Fibroblast of skin of abdomen (primary cell): ENCODE results near the gene LPA.

Experiments
- DNase-seq: peaks from one replicate; pipeline ENCODE4 v3.0.0-alpha.2; 2013

The LPA gene

DNA sequence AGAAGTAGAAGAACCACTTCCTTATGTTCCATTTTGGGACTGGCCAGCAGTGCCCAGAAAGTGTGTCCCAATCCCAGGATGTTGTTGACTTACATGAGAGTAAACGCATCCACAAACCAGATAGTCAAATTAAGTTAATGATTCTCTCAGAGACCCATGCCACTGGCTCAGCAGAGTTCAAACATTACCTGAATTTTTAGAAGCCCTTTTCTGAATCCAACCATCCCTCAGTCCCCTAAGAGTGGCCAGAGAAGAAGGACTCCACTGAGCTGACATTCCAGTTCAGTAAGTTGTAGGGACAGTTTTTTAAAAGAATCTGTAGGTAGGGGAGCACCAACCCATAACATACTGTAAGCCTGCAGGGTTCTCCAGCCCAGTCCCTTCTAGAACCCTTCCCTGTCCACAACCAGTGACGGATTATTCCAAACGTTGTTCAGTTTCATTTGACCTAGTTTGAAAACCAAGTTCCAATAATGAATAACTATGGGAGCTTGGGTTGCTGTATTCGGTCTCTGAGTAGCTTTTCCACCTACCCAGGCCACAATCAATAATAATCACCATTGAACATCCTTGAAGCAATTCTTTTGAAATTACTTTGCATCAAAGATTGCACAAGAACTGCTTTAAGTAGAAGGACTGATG is 153.0 kb downstream of the LPA start:
- DNase-seq, result no peak

DNA sequence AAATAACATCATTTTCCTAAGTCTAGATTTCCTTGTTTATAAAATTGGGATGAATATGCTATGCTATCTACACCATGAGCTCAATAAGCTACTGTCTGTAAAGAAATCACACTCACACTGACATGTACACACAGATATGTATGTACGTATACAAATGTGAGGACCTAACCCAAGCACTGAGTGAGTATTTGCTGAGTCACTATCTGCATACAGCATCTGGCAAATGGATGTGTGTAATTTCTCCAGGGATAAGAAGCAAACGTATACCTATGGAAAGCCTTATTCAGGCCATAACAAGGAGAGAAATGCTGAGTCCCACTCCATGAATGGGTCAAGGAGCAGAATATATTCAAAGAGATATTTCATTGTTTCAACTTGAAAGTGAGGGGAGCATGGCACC is 153.9 kb downstream of the LPA start:
- DNase-seq, result peak; percentile 72

DNA sequence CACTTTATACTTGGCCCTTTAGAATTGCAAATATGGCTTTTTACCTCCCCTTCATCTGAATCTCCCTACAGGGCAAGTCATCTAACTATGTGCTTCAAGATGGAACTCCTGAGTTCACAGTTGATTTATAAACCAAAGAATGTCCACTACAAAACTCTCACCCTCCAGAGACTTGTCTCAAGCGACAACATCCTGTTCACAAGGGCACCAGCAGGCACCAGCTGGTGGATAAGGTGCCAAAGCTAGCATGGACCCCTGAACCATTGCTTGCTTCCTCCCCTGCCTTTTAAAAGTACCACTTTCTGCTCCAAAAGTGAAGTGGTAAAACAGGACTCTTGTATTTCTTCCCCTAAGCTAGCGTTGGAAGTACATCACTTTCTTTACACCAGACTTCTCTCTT is 154.5 kb downstream of the LPA start:
- DNase-seq, result no peak

GRCh38 chr6:160508599-160508998 is 155.5 kb downstream of the LPA start:
- peak; percentile 33 for DNase-seq

GRCh38 chr6:160507420-160507819 is 156.7 kb downstream of the LPA start:
- DNase-seq, result peak; percentile 7

DNA sequence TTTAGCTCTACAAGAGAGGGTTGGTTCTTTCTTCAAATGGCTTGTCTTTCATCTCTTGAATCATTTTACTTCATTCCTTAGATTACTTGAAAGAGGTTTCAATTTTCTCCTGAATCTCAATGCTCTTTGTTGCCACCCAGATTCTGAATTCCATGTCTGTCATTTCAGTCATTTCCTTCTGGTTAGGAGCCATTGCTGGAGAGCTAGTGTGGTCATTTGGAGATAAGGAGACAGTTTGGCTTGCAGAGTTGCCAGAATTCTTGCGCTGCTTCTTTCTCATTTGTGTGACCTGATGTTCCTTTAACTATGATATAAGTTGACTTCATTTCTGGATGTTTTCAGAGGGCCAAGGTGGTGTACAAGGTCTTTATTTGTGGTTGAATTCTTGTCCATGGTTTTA is 158.1 kb downstream of the LPA start:
- no peak for DNase-seq

DNA sequence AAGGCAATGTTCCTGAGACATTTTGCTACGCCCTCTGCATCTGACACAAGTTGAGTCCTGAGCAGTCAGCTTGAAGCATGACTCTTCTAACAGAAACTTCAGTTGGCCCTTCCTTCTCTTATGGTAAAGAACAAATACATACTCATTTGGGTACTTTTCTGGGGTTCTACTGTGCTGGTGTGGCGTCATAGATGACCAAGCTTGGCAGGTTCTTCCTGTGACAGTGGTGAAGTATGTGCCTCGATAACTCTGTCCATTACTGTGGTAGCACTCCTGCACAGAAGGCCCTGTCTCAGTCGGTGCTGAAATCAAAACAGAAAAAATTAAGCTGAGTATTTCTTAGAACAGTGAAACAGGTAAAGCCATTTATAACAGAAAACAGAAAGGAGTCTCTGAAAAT is 163.4 kb downstream of the LPA start:
- DNase-seq, result no peak

- no peak for DNase-seq
Measured at GRCh38 chr6:160494576-160494975, 169.5 kb downstream of the LPA start.

- no peak for DNase-seq
Measured at GRCh38 chr6:160489091-160489490, 175.0 kb downstream of the LPA start.

- DNase-seq, result no peak
Measured at GRCh38 chr6:160487116-160487515, 177.0 kb downstream of the LPA start.
